Thyroid gland (tissue), 4 donors: ENCODE measurements around the gene PEA15.

Source experiments
- CTCF ChIP-seq, 6 experiments: fragments of 200-600 bp in 3 of 6; fragments of 450-650 bp in 3 of 6; sonication (generic) in 3 of 6; IDR thresholded peaks; one replicate each; pipeline ENCODE4 v1.5.1; 2016 to 2019; ENCODE audit warnings: antibody characterized with exemption in 6 of 6, mild to moderate bottlenecking in 2 of 6, inconsistent platforms in 1 of 6, moderate library complexity in 1 of 6
- POLR2A ChIP-seq, 2 donors: fragments of 450-650 bp; IDR thresholded peaks; one replicate each; pipeline ENCODE4 v1.6.1; 2017; ENCODE audit warnings: antibody characterized with exemption in 2 of 2, mild to moderate bottlenecking in 2 of 2, moderate library complexity in 1 of 2

DNA sequence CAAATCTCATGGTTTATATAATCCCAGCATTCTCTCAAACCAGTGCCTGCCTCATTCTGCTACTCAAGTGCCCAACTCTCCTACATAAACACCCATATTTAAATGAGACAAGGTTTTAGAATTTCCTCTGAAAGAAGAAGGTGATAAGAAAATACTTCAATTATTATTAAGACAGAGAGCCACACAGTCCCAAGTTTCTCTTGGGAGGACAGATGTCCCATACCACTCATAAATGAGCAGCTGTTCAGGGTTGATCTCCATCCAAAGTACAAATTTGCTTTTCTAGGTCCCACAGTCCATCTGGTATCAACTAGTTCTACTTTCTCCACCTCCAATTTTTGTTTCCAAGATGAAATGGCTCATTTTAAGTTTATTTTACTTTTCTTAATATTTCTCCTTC, 45.8 kb downstream of the PEA15 start:
- TF ChIP-seq CTCF (IDR thresholded peaks at IDR 0.05) = no peak
- TF ChIP-seq POLR2A (IDR thresholded peaks at IDR 0.05) = no peak
